ENCODE data around the gene ID3.

GRCh38 chr1:23556635-23557470, 2.4 kb downstream of the ID3 start:
- TF ChIP-seq CTCF (IDR thresholded peaks at IDR 0.05) (no peak), POLR2A (IDR thresholded peaks at IDR 0.05) (no peak)
